ENCODE data around the gene VEGFD. TPM values are rescaled to one million over a fixed set of nuclear protein-coding genes. Genes with fewer than 3 reads are reported as not detected.

VEGFD gene
- total RNA-seq, 2 experiments from 2014 or later = not detected

GRCh38 chrX:15299941-15300851 lies 84.0 kb downstream of the VEGFD start:
- no peaks in the 10 kb centered on the region for H3K4me1 Mint-ChIP-seq (ENCODE audit: low read depth)
- DNase-seq = no peak
- H3K27ac Mint-ChIP-seq = no peak overlapping the region
- no peaks in the 10 kb centered on the region for H3K36me3 Mint-ChIP-seq (ENCODE audit: low read depth)
- no peak for ATAC-seq
- ChIA-PET POLR2A (no interaction called here), CTCF (interaction anchor here (0.6 to 1.4 kb wide), 9 partner anchors 9 to 168 kb away, joined by 3 to 7 read pairs (median 3); no protein-coding TSS in a partner anchor)
- no peaks in the 10 kb centered on the region for H3K27me3 Mint-ChIP-seq
- no peaks in the 10 kb centered on the region for H3K9me3 Mint-ChIP-seq
- no peak overlapping the region for H3K4me3 Mint-ChIP-seq
- intact Hi-C loops (cut with micrococcal nuclease) = loop anchor here (5.0 kb wide), 1 partner anchor 167 kb away; no protein-coding TSS in a partner anchor
- peak; percentile 41 for TF ChIP-seq CTCF (IDR thresholded peaks at IDR 0.05)

DNA sequence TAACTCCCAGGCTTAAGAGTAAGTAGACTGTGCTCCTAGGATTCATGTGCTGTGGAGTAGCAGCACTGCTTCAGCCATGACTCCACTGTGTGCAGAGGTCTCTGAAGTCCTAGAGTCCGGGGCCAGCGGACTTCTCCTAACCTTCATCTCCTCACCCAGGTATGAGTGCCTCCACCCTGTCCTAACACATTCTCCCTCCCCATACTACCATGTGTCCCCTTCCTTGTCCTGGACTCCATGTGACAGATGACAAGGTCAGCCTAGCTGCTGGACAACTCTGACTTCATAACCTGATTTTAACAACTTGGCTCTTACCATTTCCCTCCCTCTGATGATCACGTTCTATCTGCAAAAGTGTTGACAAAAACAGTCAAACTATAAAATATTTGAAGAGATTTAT lies 85.4 kb downstream of the VEGFD start:
- Mint-ChIP-seq H3K4me3 (no peak overlapping the region), H3K36me3 (ENCODE audit: low read depth) (no peaks in the 10 kb centered on the region), H3K4me1 (ENCODE audit: low read depth) (no peaks in the 10 kb centered on the region), H3K27ac (no peak overlapping the region), H3K9me3 (no peaks in the 10 kb centered on the region), H3K27me3 (no peaks in the 10 kb centered on the region)
- DNase-seq = no peak
- intact Hi-C loops (cut with micrococcal nuclease) = no loop called here
- CTCF ChIA-PET = interaction anchor here (1.3 kb wide), 1 partner anchor 169 kb away, joined by 4 read pairs; no protein-coding TSS in a partner anchor
- TF ChIP-seq CTCF (IDR thresholded peaks at IDR 0.05) = no peak
- POLR2A ChIA-PET = no interaction called here
- no peak for ATAC-seq

DNA sequence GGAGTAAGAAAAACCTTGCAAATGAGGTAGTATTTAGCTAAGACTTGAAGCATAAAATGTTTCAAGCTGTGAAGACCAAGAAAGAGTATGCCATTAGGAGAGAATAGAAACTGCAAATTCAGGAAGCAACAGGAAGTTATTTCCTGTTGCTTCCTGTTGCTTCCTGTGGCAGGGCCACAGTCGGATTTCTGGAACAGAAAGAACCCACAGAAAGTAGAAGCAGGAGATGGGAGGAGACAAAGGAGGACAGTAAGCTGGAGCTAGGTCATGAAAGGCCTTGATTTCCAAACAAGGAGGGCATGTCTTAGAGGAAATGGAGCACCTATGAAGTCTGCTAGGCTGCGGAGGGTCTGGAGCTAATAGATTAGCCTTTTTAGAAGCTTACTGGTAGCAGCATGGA lies 86.0 kb downstream of the VEGFD start:
- ChIA-PET CTCF (no interaction called here), POLR2A (no interaction called here)
- no peaks in the 10 kb centered on the region for H3K27me3 Mint-ChIP-seq
- no peak for TF ChIP-seq CTCF (IDR thresholded peaks at IDR 0.05)
- no peak for DNase-seq
- no peaks in the 10 kb centered on the region for H3K9me3 Mint-ChIP-seq
- H3K4me1 Mint-ChIP-seq (ENCODE audit: low read depth) = no peaks in the 10 kb centered on the region
- ATAC-seq = no peak
- no peak overlapping the region for H3K4me3 Mint-ChIP-seq
- intact Hi-C loops (cut with micrococcal nuclease) = no loop called here
- H3K27ac Mint-ChIP-seq = no peak overlapping the region
- no peaks in the 10 kb centered on the region for H3K36me3 Mint-ChIP-seq (ENCODE audit: low read depth)

Other genes starting within 250 kb of the VEGFD start
- gene ASB9, start 114.3 kb downstream of the VEGFD start, total RNA-seq = under 1 TPM in 1 of 2 experiments, not detected in 1; 0.52 TPM
- not detected for gene ASB11, start 68.8 kb downstream of the VEGFD start, total RNA-seq
- gene PIGA, start 48.9 kb downstream of the VEGFD start, total RNA-seq = 10 to 100 TPM; 40.6 to 41.6 TPM
- 1 to 10 TPM in 1 of 2 experiments, under 1 TPM in 1; 0.74 to 1.2 TPM for gene PIR, start 108.9 kb upstream of the VEGFD start, total RNA-seq
- gene BMX, start 116.4 kb upstream of the VEGFD start, total RNA-seq = not detected
- gene ACE2, start 216.5 kb upstream of the VEGFD start, total RNA-seq = not detected